Fibroblast of mammary gland (primary cell): ENCODE measurements around the gene IFNG-AS1.
A peak's percentile ranks its signal among the peaks of the same experiment; 100 is the strongest.

Experiments used
- DNase-seq: peaks from one replicate; pipeline ENCODE4 v3.0.0-alpha.2; 2010; ENCODE audit warnings: low read depth
- H3K4me3 ChIP-seq: 2 replicates; pipeline ENCODE4 v1.5.1; 2011; ENCODE audit warnings: low read depth, mild to moderate bottlenecking, low read length, moderate library complexity; ENCODE audit not compliant: control insufficient read depth
- TF ChIP-seq, protein P1 (sequence below): conservative IDR thresholded peaks from 2 replicates; pipeline ENCODE4 v1.5.1; 2011; ENCODE audit warnings: low read depth, low read length, inconsistent platforms; ENCODE audit not compliant: control insufficient read depth, insufficient read depth

The IFNG-AS1 gene

DNA sequence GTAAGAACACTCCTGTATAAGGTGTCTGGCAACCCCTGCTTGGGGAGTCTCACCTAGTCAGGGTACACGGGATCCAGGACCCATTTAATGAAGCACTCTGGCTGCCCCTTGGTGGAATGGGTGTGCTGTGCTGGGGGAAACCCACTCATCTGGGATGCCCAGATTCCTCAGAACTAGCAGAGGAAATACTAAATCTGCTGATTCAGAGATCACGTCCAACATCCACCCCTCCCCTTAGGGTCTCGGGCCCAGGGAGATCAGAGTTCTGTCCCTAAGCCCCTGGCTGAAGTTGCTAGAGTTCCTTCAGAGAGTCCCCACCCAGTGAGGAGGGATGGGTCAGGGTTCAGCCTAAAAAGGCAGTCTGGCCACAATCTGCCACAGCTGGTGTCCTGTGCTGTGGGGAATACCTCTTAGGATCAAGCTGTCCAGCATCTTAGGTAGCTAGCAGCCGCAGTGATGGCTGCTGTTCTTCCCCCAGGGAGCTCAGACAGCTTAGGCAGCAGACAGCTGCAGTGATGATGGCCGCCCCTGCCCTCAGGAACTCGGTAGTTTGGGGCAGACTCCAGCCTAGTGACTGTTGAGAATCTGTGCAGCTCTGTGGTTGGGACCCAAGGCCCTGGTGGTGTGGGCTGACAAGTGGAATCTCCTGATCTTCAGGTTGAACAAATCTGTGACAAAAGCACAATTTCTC, 74.8 kb downstream of the IFNG-AS1 start:
- DNase-seq: no peak
- H3K4me3 ChIP-seq: no peak overlapping the region
- TF ChIP-seq, protein P1, sequence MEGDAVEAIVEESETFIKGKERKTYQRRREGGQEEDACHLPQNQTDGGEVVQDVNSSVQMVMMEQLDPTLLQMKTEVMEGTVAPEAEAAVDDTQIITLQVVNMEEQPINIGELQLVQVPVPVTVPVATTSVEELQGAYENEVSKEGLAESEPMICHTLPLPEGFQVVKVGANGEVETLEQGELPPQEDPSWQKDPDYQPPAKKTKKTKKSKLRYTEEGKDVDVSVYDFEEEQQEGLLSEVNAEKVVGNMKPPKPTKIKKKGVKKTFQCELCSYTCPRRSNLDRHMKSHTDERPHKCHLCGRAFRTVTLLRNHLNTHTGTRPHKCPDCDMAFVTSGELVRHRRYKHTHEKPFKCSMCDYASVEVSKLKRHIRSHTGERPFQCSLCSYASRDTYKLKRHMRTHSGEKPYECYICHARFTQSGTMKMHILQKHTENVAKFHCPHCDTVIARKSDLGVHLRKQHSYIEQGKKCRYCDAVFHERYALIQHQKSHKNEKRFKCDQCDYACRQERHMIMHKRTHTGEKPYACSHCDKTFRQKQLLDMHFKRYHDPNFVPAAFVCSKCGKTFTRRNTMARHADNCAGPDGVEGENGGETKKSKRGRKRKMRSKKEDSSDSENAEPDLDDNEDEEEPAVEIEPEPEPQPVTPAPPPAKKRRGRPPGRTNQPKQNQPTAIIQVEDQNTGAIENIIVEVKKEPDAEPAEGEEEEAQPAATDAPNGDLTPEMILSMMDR: no peak

DNA sequence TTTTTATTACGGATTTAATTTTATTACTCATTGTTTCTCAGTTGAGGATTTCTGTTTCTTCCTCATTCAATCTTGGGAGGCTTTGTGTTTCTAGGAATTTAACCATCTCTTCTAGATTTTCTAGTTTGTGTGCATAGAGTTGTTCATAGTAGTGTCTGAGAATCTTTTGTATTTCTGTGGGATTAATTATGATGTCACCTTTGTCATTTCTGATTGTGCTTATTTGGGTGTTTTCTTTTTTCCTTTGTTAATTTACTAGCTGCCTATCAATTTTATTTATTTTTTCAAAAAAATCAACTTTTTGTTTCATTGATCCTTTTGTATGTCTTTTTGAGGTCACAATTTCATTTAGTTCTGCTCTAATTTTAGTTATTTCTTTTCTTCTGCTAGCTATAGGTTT, 75.9 kb downstream of the IFNG-AS1 start:
- no peak for DNase-seq
- TF ChIP-seq, protein P1: no peak
- no peak overlapping the region for H3K4me3 ChIP-seq

DNA sequence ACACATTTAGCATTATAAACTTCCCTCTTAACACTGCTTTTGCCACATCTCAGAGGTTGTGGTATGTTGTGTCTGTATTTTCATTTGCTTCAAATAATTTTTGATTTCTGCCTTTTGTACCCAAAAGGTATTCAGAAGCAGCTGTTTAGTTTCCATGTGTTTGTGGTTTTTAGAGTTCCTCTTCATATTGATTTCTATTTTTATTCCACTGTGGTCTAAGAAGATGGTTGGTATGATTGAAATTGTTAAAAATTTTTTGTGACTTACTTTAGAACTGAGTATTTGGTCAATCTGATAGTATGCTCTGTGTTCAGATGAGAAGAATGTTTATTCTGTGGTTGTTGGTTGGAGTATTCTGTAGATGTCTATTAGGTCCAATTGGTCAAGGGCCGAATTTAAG, 76.4 kb downstream of the IFNG-AS1 start:
- TF ChIP-seq, protein P1: no peak
- no peak for DNase-seq
- no peak overlapping the region for H3K4me3 ChIP-seq

DNA sequence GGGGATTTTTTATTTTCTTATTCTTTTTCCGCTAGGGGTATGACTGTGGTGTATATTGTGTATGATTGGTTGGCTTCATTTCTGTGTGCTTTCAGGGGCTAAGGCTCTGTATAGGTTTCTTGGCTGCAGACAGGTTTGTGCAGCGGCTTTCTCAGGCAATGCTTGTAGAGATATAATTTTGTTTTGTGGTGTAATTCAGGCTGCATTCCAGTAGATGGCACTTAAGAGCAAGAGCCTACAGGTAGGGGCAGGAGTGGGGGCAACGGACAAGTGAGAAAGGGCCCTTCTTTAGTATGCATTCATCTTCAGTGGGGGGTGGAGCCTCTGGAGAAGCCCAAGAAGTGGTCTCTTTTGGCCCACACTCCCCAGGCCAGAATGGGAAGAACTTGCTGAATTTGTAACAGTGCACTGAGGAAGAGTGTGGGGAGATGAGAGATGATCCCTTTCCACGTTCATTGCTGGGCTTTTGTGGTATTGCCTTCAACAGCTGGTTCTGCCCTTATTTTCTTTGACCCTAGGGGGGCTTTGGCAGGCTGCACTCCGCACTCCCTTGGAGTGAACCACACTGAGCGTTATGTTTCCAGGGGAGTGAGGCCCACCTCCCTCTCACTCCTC, 78.6 kb downstream of the IFNG-AS1 start:
- TF ChIP-seq, protein P1: peak; percentile 52
- no peak overlapping the region for H3K4me3 ChIP-seq
- peak; percentile 0 for DNase-seq

- DNase-seq: no peak
- TF ChIP-seq, protein P1: no peak
- no peak overlapping the region for H3K4me3 ChIP-seq
Observed at GRCh38 chr12:68069275-68069674, 80.0 kb downstream of the IFNG-AS1 start.
